H1 (cell line): ENCODE results near the gene SERPINB2. TPM values are rescaled to one million over a fixed set of nuclear protein-coding genes. Genes with fewer than 3 reads are reported as not detected.
"Not testable (repeated sequence)": the region's sequence is repeated elsewhere in the genome, so short reads cannot be mapped to it uniquely, and the experiment has no call there.

ENCODE experiments used
- CTCF ChIA-PET: fragments of 300-600 bp; sonication (Branson Sonifier 250); formaldehyde crosslinking; loops from one replicate; lab custom pipeline; 2021; ENCODE audit not compliant: partially characterized antibody; lab: Charles Lee
- POLR2A ChIA-PET: fragments of 300-600 bp; sonication (Branson Sonifier 250); formaldehyde crosslinking; loops from one replicate; lab custom pipeline; 2021; ENCODE audit warnings: inconsistent platforms; ENCODE audit not compliant: partially characterized antibody; lab: Charles Lee
- DNase-seq, 2 experiments: peaks; one replicate each; pipeline versions ENCODE4 v3.0.0 to v3.0.0-alpha.2; 2010 to 2022; ENCODE audit warnings: low spot score in 2 of 2, low read depth in 1 of 2, mixed read lengths in 1 of 2
- FAIRE-seq: peaks from 2 replicates; lab custom pipeline; 2011; peaks lifted over from hg19 to GRCh38; lab: Jason Lieb, UNC
- H2AFZ ChIP-seq: 2 replicates; pipeline ENCODE4 v1.8.1; 2012; ENCODE audit warnings: low read length, inconsistent platforms
- H2AK5ac ChIP-seq: 2 replicates; pipeline ENCODE4 v1.6.1; 2013; ENCODE audit warnings: low read depth, low read length
- H2BK120ac ChIP-seq: replicated peaks from 2 replicates; pipeline ENCODE3; 2013; ENCODE audit warnings: low read depth, low read length, inconsistent platforms
- H2BK12ac ChIP-seq: 2 replicates; pipeline ENCODE4 v1.6.1; 2013; ENCODE audit warnings: low read depth, low read length
- H2BK15ac ChIP-seq: 2 replicates; pipeline ENCODE4 v1.6.1; 2013; ENCODE audit warnings: low read length
- H2BK20ac ChIP-seq: 2 replicates; pipeline ENCODE4 v1.6.1; 2013; ENCODE audit warnings: low read length
- H2BK5ac ChIP-seq: 2 replicates; pipeline ENCODE4 v1.6.1; 2013; ENCODE audit warnings: low read depth, low read length
- H3K14ac ChIP-seq: 2 replicates; pipeline ENCODE4 v1.6.1; 2013; ENCODE audit warnings: inconsistent platforms; ENCODE audit not compliant: insufficient read length
- H3K18ac ChIP-seq: 2 replicates; pipeline ENCODE4 v1.6.1; 2013; ENCODE audit warnings: low read length; ENCODE audit errors: extremely low read depth
- H3K23ac ChIP-seq: 2 replicates; pipeline ENCODE4 v1.6.1; 2013; ENCODE audit warnings: inconsistent platforms; ENCODE audit not compliant: insufficient read length
- H3K23me2 ChIP-seq: 2 replicates; pipeline ENCODE4 v1.6.1; 2013; ENCODE audit warnings: low read depth, low read length
- H3K27ac ChIP-seq: 2 replicates; pipeline ENCODE4 v1.6.1; 2011; ENCODE audit warnings: low read depth, low read length, inconsistent platforms
- H3K27me3 ChIP-seq, 4 experiments: replicated peaks in 1 of 4; 1 replicate in 1 of 4; 2 replicates in 3 of 4; pipeline versions ENCODE4 v1.6.1 to v1.8.1; 2011 to 2013; ENCODE audit warnings: low read length in 3 of 4, mild to moderate bottlenecking in 3 of 4, inconsistent platforms in 2 of 4, mixed read lengths in 2 of 4, moderate library complexity in 1 of 4; ENCODE audit not compliant: control insufficient read depth in 3 of 4, insufficient read depth in 3 of 4; ENCODE audit errors: extremely low read depth in 1 of 4
- H3K36me3 ChIP-seq, 4 experiments: 2 replicates each; pipeline versions ENCODE4 v1.6.1 to v1.8.1; 2011 to 2013; ENCODE audit warnings: mild to moderate bottlenecking in 4 of 4, low read length in 3 of 4, moderate library complexity in 2 of 4, control low read depth in 1 of 4, inconsistent platforms in 1 of 4; ENCODE audit not compliant: insufficient read depth in 4 of 4, control insufficient read depth in 2 of 4
- H3K4ac ChIP-seq: replicated peaks from 2 replicates; pipeline ENCODE3; 2013; ENCODE audit warnings: low read length, low read depth, mixed read lengths, inconsistent platforms; ENCODE audit not compliant: insufficient read length
- H3K4me1 ChIP-seq, 4 experiments: replicated peaks in 1 of 4; 1 replicate in 1 of 4; 2 replicates in 3 of 4; pipeline versions ENCODE4 v1.6.1 to v1.8.1; 2011 to 2013; ENCODE audit warnings: low read length in 3 of 4, inconsistent platforms in 2 of 4, mixed read lengths in 1 of 4; ENCODE audit not compliant: insufficient read depth in 4 of 4, control insufficient read depth in 3 of 4
- H3K4me2 ChIP-seq, 2 experiments: 2 replicates each; pipeline versions ENCODE4 v1.6.1 to v1.8.1; 2011 to 2013; ENCODE audit warnings: low read depth in 2 of 2, low read length in 2 of 2, control low read depth in 1 of 2, inconsistent platforms in 1 of 2, mild to moderate bottlenecking in 1 of 2; ENCODE audit not compliant: insufficient read depth in 1 of 2
- H3K4me3 ChIP-seq, 4 experiments: fragments of 200-600, 300-600 bp in 1 of 4; sonication (generic), shearing (Covaris generic), sonication (Bioruptor Twin) in 1 of 4; 2 replicates each; pipeline versions ENCODE4 v1.5.1 to v1.8.1; 2011 to 2016; ENCODE audit warnings: low read length in 4 of 4, low read depth in 3 of 4, control low read depth in 2 of 4, inconsistent platforms in 2 of 4, mild to moderate bottlenecking in 2 of 4, mixed read lengths in 1 of 4, moderate library complexity in 1 of 4; ENCODE audit not compliant: insufficient read depth in 2 of 4; ENCODE audit errors: extremely low read depth in 1 of 4
- H3K56ac ChIP-seq: replicated peaks from 2 replicates; pipeline ENCODE3; 2013; ENCODE audit warnings: low read depth, mild to moderate bottlenecking, mixed read lengths, low read length, inconsistent platforms; ENCODE audit not compliant: insufficient read length
- H3K79me1 ChIP-seq: 2 replicates; pipeline ENCODE4 v1.6.1; 2013; ENCODE audit warnings: low read depth, low read length, control low read depth
- H3K79me2 ChIP-seq, 2 experiments: 2 replicates each; pipeline versions ENCODE4 v1.6.1 to v1.8.1; 2012 to 2013; ENCODE audit warnings: low read length in 2 of 2, mild to moderate bottlenecking in 2 of 2, inconsistent platforms in 1 of 2; ENCODE audit not compliant: insufficient read depth in 2 of 2, control insufficient read depth in 1 of 2
- H3K9ac ChIP-seq, 4 experiments: replicated peaks in 1 of 4; 1 replicate in 1 of 4; 2 replicates in 3 of 4; pipeline versions ENCODE4 v1.6.1 to v1.8.1; 2011 to 2013; ENCODE audit warnings: low read depth in 3 of 4, low read length in 3 of 4, control low read depth in 2 of 4, mild to moderate bottlenecking in 2 of 4, moderate library complexity in 2 of 4, inconsistent platforms in 1 of 4; ENCODE audit errors: extremely low read depth in 1 of 4
- H3K9me3 ChIP-seq, 2 experiments: 2 replicates each; pipeline versions ENCODE4 v1.6.1 to v1.8.1; 2012 to 2013; ENCODE audit warnings: mild to moderate bottlenecking in 2 of 2, moderate library complexity in 2 of 2, control low read depth in 1 of 2, inconsistent platforms in 1 of 2, low read depth in 1 of 2, low read length in 1 of 2, mixed read lengths in 1 of 2; ENCODE audit not compliant: insufficient read depth in 2 of 2
- H4K20me1 ChIP-seq, 2 experiments: replicated peaks in 1 of 2; 2 replicates each; pipeline versions ENCODE3 to v1.8.1; 2011 to 2013; ENCODE audit warnings: inconsistent platforms in 2 of 2, low read length in 2 of 2, mild to moderate bottlenecking in 1 of 2; ENCODE audit not compliant: insufficient read depth in 2 of 2, control insufficient read depth in 1 of 2
- H4K5ac ChIP-seq: 2 replicates; pipeline ENCODE4 v1.6.1; 2013; ENCODE audit warnings: low read length, low read depth, mixed read lengths, inconsistent platforms; ENCODE audit not compliant: insufficient read length
- H4K8ac ChIP-seq: 2 replicates; pipeline ENCODE4 v1.8.0; 2013; ENCODE audit warnings: mild to moderate bottlenecking, moderate library complexity, low read length, inconsistent platforms; ENCODE audit not compliant: insufficient read depth; ENCODE audit errors: extremely low read depth
- H4K91ac ChIP-seq: replicated peaks from 2 replicates; pipeline ENCODE3; 2013; ENCODE audit warnings: low read length, mixed read lengths, inconsistent platforms; ENCODE audit not compliant: insufficient read length
- WGBS, 2 experiments: shearing (Covaris generic) in 1 of 2; methylation state at CpG; one replicate each; pipeline versions ENCODE4 v1.1.6 to v1.1.7; 2013 to 2015; ENCODE audit warnings: low lambda C conversion rate in 2 of 2, mixed read lengths in 2 of 2, inconsistent platforms in 1 of 2, low coverage in 1 of 2, missing lambda C conversion rate in 1 of 2; ENCODE audit not compliant: insufficient replicate concordance in 2 of 2, insufficient coverage in 1 of 2, insufficient read length in 1 of 2; ENCODE audit errors: extremely low coverage in 1 of 2, missing lambda C conversion rate in 1 of 2; 5-methylcytosine and 5-hydroxymethylcytosine counted together
- polyA plus RNA-seq, 7 experiments: library from polyadenylated mRNA; depleted of rRNA in 3 of 7; stranded (reverse) in 5 of 7; unstranded in 2 of 7; fragments of >200 nt in 5 of 7; fragments of 200-250 nt in 2 of 7; gene quantifications; 1 replicate in 5 of 7; 2 replicates in 1 of 7; 4 replicates in 1 of 7; pipeline versions ENCODE4 v1.2.1 to v1.2.3, GENCODE V29; 2011 to 2013; ENCODE audit warnings: missing spikeins in 2 of 7, mixed read lengths in 2 of 7
- total RNA-seq: library from RNA; stranded (reverse); fragmentation: NEBNext Ultra II Directional; extraction: Animal tissue kit (Norgen Biotek cat#: 25700); gene quantifications from 2 replicates; pipeline ENCODE4 v1.2.1, GENCODE V29; 2021
- TF ChIP-seq, protein P1 (sequence below), 3 experiments: IDR thresholded peaks; 1 replicate in 2 of 3; 2 replicates in 1 of 3; pipeline versions ENCODE4 v1.5.1 to v1.6.1; 2011; ENCODE audit warnings: low read length in 3 of 3, mild to moderate bottlenecking in 3 of 3, inconsistent platforms in 2 of 3, low read depth in 1 of 3, moderate library complexity in 1 of 3; ENCODE audit not compliant: insufficient read depth in 1 of 3; ENCODE audit errors: control extremely low read depth in 1 of 3

SERPINB2 gene
- total and polyA plus RNA-seq, 2 of the 8 experiments (the other 6 are each of a cell fraction or from before 2014, with no cell fraction given): not detected

- H4K5ac ChIP-seq, H3K79me2 ChIP-seq, H3K4me2 ChIP-seq, FAIRE-seq, POLR2A ChIA-PET, H3K27ac ChIP-seq, H3K9ac ChIP-seq, H3K23me2 ChIP-seq, H3K4me3 ChIP-seq, H3K4me1 ChIP-seq, H2BK20ac ChIP-seq, H3K4ac ChIP-seq, H3K9me3 ChIP-seq, H3K56ac ChIP-seq, H2BK120ac ChIP-seq, H4K91ac ChIP-seq, H3K79me1 ChIP-seq, H3K36me3 ChIP-seq, DNase-seq, H3K14ac ChIP-seq, H2BK5ac ChIP-seq, H3K23ac ChIP-seq, H2BK15ac ChIP-seq, H2BK12ac ChIP-seq, H2AK5ac ChIP-seq, H3K18ac ChIP-seq, H4K8ac ChIP-seq, H4K20me1 ChIP-seq: not testable (repeated sequence)
- peaks cover 0 to 18% (median 13%) of the 10 kb centered on the region in 4 experiments; a peak in 6 of 7 replicates for H3K27me3 ChIP-seq
- WGBS, 2 experiments: 91% methylated on average over 17 of the region's 17 CpGs; no CpG with 5 or more reads in 1 of the 2 experiments
- TF ChIP-seq, protein P1, sequence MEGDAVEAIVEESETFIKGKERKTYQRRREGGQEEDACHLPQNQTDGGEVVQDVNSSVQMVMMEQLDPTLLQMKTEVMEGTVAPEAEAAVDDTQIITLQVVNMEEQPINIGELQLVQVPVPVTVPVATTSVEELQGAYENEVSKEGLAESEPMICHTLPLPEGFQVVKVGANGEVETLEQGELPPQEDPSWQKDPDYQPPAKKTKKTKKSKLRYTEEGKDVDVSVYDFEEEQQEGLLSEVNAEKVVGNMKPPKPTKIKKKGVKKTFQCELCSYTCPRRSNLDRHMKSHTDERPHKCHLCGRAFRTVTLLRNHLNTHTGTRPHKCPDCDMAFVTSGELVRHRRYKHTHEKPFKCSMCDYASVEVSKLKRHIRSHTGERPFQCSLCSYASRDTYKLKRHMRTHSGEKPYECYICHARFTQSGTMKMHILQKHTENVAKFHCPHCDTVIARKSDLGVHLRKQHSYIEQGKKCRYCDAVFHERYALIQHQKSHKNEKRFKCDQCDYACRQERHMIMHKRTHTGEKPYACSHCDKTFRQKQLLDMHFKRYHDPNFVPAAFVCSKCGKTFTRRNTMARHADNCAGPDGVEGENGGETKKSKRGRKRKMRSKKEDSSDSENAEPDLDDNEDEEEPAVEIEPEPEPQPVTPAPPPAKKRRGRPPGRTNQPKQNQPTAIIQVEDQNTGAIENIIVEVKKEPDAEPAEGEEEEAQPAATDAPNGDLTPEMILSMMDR (IDR thresholded peaks at IDR 0.05; ENCODE audit: control extremely low read depth in 1 of 3, insufficient read depth in 1 of 3, low read depth in 1 of 3, low read length in 3 of 3): peak in 1 of 3 experiments; percentile 26; a peak in 1 of 4 replicates
- CTCF ChIA-PET: interaction anchor here (1.1 to 2.9 kb wide), 5 partner anchors 10 to 97 kb away, joined by 3 to 10 read pairs (median 4); no protein-coding TSS in a partner anchor
- peak overlapping the region; percentile 62 for H2AFZ ChIP-seq
Measured at GRCh38 chr18:63940543-63941050, 53.1 kb downstream of the SERPINB2 start.
